Activated T-cell treated with anti-CD3 and anti-CD28 coated beads for 24 hours (primary cell): ENCODE measurements around the gene MXRA7.
A peak's percentile ranks its signal among the peaks of the same experiment; 100 is the strongest.
"Not testable (repeated sequence)": the region's sequence is repeated elsewhere in the genome, so short reads cannot be mapped to it uniquely, and the experiment has no call there.

Experiments used
- DNase-seq: peaks from one replicate; pipeline ENCODE4 v3.0.0-alpha.2; 2020; ENCODE audit warnings: low read depth

Gene MXRA7

GRCh38 chr17:76716146-76716838, 5.5 kb upstream of the MXRA7 start:
- DNase-seq, result no peak

GRCh38 chr17:76715496-76715830, 4.7 kb upstream of the MXRA7 start:
- DNase-seq, result no peak

GRCh38 chr17:76714822-76715495, 4.2 kb upstream of the MXRA7 start:
- DNase-seq, result peak; percentile 62

- DNase-seq, result no peak
These were observed 3.6 kb upstream of the MXRA7 start for GRCh38 chr17:76714336-76714735.

- no peak for DNase-seq
These were observed 3.0 kb upstream of the MXRA7 start for GRCh38 chr17:76713765-76714164.

GRCh38 chr17:76712321-76712720, 1.6 kb upstream of the MXRA7 start:
- not testable (repeated sequence) for DNase-seq

- DNase-seq, result not testable (repeated sequence)
These were observed 558 bp downstream of the MXRA7 start for GRCh38 chr17:76709951-76710862.

GRCh38 chr17:76709077-76709950, 1.5 kb downstream of the MXRA7 start:
- DNase-seq, result no peak

GRCh38 chr17:76707985-76708807, 2.6 kb downstream of the MXRA7 start:
- DNase-seq, result no peak

GRCh38 chr17:76706817-76707216, 3.9 kb downstream of the MXRA7 start:
- DNase-seq, result no peak

- DNase-seq, result no peak
These were observed 6.0 kb downstream of the MXRA7 start for GRCh38 chr17:76704805-76705204.

- DNase-seq, result no peak
These were observed 7.7 kb downstream of the MXRA7 start for GRCh38 chr17:76702941-76703637.

- DNase-seq, result no peak
These were observed 8.7 kb downstream of the MXRA7 start for GRCh38 chr17:76702076-76702475.

- DNase-seq, result no peak
These were observed 9.2 kb downstream of the MXRA7 start for GRCh38 chr17:76701471-76701967.

- DNase-seq, result no peak
These were observed 9.9 kb downstream of the MXRA7 start for GRCh38 chr17:76700617-76701470.

- DNase-seq, result no peak
These were observed 10.5 kb downstream of the MXRA7 start for GRCh38 chr17:76700270-76700616.

- DNase-seq, result not testable (repeated sequence)
These were observed 12.2 kb downstream of the MXRA7 start for GRCh38 chr17:76698466-76698977.

- no peak for DNase-seq
These were observed 12.9 kb downstream of the MXRA7 start for GRCh38 chr17:76697702-76698465.
